Measurements from ENCODE around the gene TMEM132A.

GRCh38 chr11:60917267-60917666 is 7.0 kb upstream of the TMEM132A start:
- TF ChIP-seq CTCF (IDR thresholded peaks at IDR 0.05) (no peak), SP1 (CRISPR knock-in tag; conservative IDR thresholded peaks at IDR 0.05) (no peak), NFE2L1 (CRISPR knock-in tag; IDR thresholded peaks at IDR 0.05) (no peak), ETV6 (CRISPR knock-in tag; IDR thresholded peaks at IDR 0.05) (no peak), SMAD3 (CRISPR knock-in tag; IDR thresholded peaks at IDR 0.05; ENCODE audit: borderline replicate concordance) (no peak), ATF6 (CRISPR knock-in tag; IDR thresholded peaks at IDR 0.05) (no peak)
